Gastrocnemius medialis (tissue), 4 donors: ENCODE measurements around the gene TMEM51. TPM values are rescaled to one million over a fixed set of nuclear protein-coding genes. Genes with fewer than 3 reads are reported as not detected.

Source experiments
- ATAC-seq, 2 donors: fragments of 150-250 bp; one replicate each; pipeline ENCODE4 v1.9.1; 2016
- DNase-seq, 2 donors: peaks; one replicate each; pipeline ENCODE4 v3.0.0-alpha.2; 2019
- H3K27ac ChIP-seq, 4 donors: fragments of 200-600 bp; sonication (generic); 1 replicate in 1 of 4; 2 replicates in 3 of 4; pipeline ENCODE4 v1.5.1; 2016 to 2018; ENCODE audit warnings: mild to moderate bottlenecking in 2 of 4, moderate library complexity in 1 of 4
- H3K27me3 ChIP-seq, 3 donors: fragments of 200-600 bp; sonication (generic) in 2 of 3; 1 replicate in 1 of 3; 2 replicates in 2 of 3; pipeline versions ENCODE4 v1.5.1 to v1.6.0; 2016 to 2019; ENCODE audit warnings: mild to moderate bottlenecking in 1 of 3, moderate library complexity in 1 of 3
- H3K36me3 ChIP-seq, 2 donors: fragments of 200-600 bp; sonication (generic) in 1 of 2; one replicate each; pipeline ENCODE4 v1.5.1; 2017 to 2018
- H3K4me1 ChIP-seq, 2 donors: fragments of 200-600 bp; sonication (generic) in 1 of 2; one replicate each; pipeline ENCODE4 v1.5.1; 2016 to 2017; ENCODE audit warnings: mild to moderate bottlenecking in 2 of 2
- H3K4me3 ChIP-seq, 4 donors: fragments of 200-600 bp; sonication (generic) in 3 of 4; 1 replicate in 1 of 4; 2 replicates in 3 of 4; pipeline ENCODE4 v1.5.1; 2016 to 2019; ENCODE audit warnings: mild to moderate bottlenecking in 2 of 4
- H3K9me3 ChIP-seq, 3 donors: fragments of 200-600 bp; sonication (generic) in 2 of 3; 1 replicate in 1 of 3; 2 replicates in 2 of 3; pipeline ENCODE4 v1.5.1; 2016 to 2019
- POLR2A ChIP-seq, 2 donors: fragments of 450-650 bp; IDR thresholded peaks; one replicate each; pipeline ENCODE4 v1.6.1; 2017; ENCODE audit warnings: antibody characterized with exemption in 2 of 2, mild to moderate bottlenecking in 2 of 2, moderate library complexity in 2 of 2
- in situ Hi-C, 4 donors: fragments of 200-750 bp; cut with MboI; loops; one replicate each; pipeline versions ENCODE4 v1.15.0 to v1.8.0; 2017; ENCODE audit warnings: low sequenced_read_pairs in 4 of 4
- intact Hi-C: fragments of 100-400 bp; cut with DNase I; formaldehyde crosslinking; loops from one replicate; pipeline ENCODE4 v1.15.1; 2023; ENCODE audit warnings: low total_unique reads
- total RNA-seq, 4 donors: library from RNA; depleted of rRNA; stranded (reverse); fragments of >200 nt; gene quantifications; one replicate each; pipeline versions ENCODE4 v1.1.0 to v1.2.3, GENCODE V29; 2016
- TF ChIP-seq, protein P1 (sequence below), 5 experiments: fragments of 450-650 bp in 3 of 5; fragments of 200-600 bp in 2 of 5; sonication (generic) in 2 of 5; IDR thresholded peaks in 4 of 5; conservative IDR thresholded peaks in 1 of 5; 1 replicate in 4 of 5; 2 replicates in 1 of 5; pipeline ENCODE4 v1.5.1; 2016 to 2019; ENCODE audit warnings: antibody characterized with exemption in 5 of 5, mild to moderate bottlenecking in 3 of 5, moderate library complexity in 3 of 5

The TMEM51 gene
- total RNA-seq, 4 donors from 2014 or later, result 0.73 to 2.7 (median 1.8) TPM; not detected in 1

DNA sequence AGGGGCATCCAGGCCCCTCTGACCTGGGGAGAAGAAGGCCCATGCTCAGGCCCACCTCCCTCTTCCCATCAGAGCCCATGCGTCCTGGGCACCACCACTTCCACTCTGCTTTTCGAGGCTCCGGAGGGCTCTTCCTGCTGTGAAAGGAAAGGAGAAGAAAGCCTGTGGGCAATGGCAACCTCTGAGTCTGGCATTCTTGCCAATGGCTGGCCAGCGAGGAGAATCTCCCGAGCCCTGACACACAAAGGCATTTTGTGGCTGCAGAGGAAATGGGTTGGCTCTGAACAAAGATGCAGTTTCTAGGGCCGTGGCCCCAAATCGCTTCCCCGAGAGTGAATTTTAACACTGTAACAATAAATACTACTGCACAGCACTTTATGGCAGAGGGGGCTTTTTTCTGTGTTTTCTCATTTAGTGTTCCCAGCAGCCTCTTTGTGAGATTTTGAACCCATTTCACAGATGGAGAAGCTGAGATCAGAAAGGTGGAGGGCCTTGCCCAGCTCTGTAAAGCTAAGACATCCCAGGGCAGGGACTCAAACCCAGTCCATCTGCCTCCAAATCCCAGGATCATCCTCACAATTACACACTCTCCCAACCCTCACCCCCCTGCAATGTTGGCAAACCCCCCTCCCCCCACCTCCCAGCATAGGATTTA is 35.7 kb upstream of the TMEM51 start:
- intact Hi-C loops (no loop called here), in situ Hi-C loops (loop anchor here in 1 of 4 donors (25.0 kb wide), 1 partner anchor 320 kb away; the partner anchor contains the start of gene CTRC)
- H3K27ac ChIP-seq, result no peak overlapping the region
- TF ChIP-seq, protein P1, sequence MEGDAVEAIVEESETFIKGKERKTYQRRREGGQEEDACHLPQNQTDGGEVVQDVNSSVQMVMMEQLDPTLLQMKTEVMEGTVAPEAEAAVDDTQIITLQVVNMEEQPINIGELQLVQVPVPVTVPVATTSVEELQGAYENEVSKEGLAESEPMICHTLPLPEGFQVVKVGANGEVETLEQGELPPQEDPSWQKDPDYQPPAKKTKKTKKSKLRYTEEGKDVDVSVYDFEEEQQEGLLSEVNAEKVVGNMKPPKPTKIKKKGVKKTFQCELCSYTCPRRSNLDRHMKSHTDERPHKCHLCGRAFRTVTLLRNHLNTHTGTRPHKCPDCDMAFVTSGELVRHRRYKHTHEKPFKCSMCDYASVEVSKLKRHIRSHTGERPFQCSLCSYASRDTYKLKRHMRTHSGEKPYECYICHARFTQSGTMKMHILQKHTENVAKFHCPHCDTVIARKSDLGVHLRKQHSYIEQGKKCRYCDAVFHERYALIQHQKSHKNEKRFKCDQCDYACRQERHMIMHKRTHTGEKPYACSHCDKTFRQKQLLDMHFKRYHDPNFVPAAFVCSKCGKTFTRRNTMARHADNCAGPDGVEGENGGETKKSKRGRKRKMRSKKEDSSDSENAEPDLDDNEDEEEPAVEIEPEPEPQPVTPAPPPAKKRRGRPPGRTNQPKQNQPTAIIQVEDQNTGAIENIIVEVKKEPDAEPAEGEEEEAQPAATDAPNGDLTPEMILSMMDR (IDR thresholded peaks at IDR 0.05 in 4 of 5, conservative IDR thresholded peaks at IDR 0.05 in 1 of 5), result no peak
- no peak for TF ChIP-seq POLR2A (IDR thresholded peaks at IDR 0.05)
- DNase-seq (no peak), ATAC-seq (no peak)
- no peaks in the 10 kb centered on the region for H3K4me1 ChIP-seq
- no peaks in the 10 kb centered on the region for H3K36me3 ChIP-seq
- H3K27me3 ChIP-seq, result no peaks in the 10 kb centered on the region
- H3K9me3 ChIP-seq, result no peaks in the 10 kb centered on the region
- H3K4me3 ChIP-seq, result no peak overlapping the region

DNA sequence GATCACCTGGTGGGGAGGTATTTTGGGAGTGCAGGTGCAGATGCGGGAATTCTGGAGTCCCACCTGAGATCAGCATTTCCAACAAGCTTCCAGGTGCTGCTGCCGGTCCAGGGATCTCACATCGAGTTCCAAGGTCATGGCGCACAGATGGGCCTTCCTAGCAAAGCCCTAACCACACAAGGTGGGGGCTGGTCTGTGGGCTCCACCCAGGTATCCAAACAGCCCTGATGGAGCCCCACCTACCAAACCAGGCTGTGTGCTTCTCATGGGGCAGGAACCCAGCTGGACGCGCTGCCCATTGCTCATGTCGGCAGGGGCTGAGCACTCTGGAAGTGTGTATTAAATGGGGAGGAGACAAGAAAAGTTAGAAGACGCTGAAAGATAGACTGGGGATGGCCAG is 35.0 kb upstream of the TMEM51 start:
- H3K27me3 ChIP-seq, result no peaks in the 10 kb centered on the region

DNA sequence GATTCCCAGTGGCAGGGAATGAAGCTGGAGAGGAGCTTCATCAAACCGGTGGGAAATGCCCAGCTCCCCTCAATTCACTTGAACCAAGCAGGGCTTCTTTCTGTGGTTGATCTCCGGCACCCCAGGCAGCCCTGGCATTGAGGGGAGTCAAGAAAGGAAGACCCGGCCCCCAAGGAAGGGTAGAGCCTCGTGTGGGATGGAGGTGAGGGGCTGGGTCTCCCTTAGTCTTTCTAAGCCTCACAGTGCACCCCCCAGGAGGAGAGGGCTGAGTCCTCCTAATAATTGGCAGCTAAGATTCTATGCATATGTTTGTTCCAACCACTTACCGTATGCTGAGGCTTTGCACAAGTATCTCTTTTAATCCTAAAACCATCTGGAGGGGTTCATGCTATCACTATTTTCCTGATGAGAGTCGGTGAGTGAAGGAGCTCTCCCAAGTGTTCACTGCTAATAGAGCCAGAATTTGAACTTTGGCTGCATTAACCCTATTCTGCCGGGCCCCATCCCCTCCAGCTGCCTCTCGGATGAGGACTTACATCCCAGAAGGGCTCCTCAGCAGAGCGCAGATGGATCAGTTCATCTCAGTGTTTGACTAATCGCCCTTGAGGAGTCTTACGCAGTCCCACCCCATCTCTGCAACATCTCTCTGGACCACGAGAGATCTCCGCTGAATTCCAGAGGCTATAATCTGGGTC is 33.1 kb upstream of the TMEM51 start:
- TF ChIP-seq, protein P1 (IDR thresholded peaks at IDR 0.05 in 4 of 5, conservative IDR thresholded peaks at IDR 0.05 in 1 of 5), result no peak
- no peak for TF ChIP-seq POLR2A (IDR thresholded peaks at IDR 0.05)
- H3K27ac ChIP-seq, result no peak overlapping the region
- H3K4me1 ChIP-seq, result no peaks in the 10 kb centered on the region
- H3K27me3 ChIP-seq, result no peaks in the 10 kb centered on the region
- no peak overlapping the region for H3K4me3 ChIP-seq
- H3K36me3 ChIP-seq, result no peaks in the 10 kb centered on the region
- ATAC-seq (no peak), DNase-seq (no peak)
- no peaks in the 10 kb centered on the region for H3K9me3 ChIP-seq
- in situ Hi-C loops (loop anchor here in 2 of 4 donors (10.0 to 25.0 kb wide), 2 partner anchors 184 to 317 kb away; partner anchors contain the start of gene CTRC (in 1 of the 2)), intact Hi-C loops (loop anchor here (10.0 kb wide), 1 partner anchor 154 kb away; no protein-coding TSS in a partner anchor)

More for the DNA sequence above, 35.0 kb upstream of the TMEM51 start:
- H3K27ac ChIP-seq, result no peak overlapping the region
- DNase-seq, result no peak
- no peak for TF ChIP-seq POLR2A (IDR thresholded peaks at IDR 0.05)
- TF ChIP-seq, protein P1 (IDR thresholded peaks at IDR 0.05 in 4 of 5, conservative IDR thresholded peaks at IDR 0.05 in 1 of 5), result no peak
- ATAC-seq, result no peak
- intact Hi-C loops (no loop called here), in situ Hi-C loops (loop anchor here in 1 of 4 donors (25.0 kb wide), 1 partner anchor 319 kb away; the partner anchor contains the start of gene CTRC)
- no peaks in the 10 kb centered on the region for H3K9me3 ChIP-seq
- no peaks in the 10 kb centered on the region for H3K4me1 ChIP-seq
- H3K4me3 ChIP-seq, result no peak overlapping the region
- no peaks in the 10 kb centered on the region for H3K36me3 ChIP-seq

DNA sequence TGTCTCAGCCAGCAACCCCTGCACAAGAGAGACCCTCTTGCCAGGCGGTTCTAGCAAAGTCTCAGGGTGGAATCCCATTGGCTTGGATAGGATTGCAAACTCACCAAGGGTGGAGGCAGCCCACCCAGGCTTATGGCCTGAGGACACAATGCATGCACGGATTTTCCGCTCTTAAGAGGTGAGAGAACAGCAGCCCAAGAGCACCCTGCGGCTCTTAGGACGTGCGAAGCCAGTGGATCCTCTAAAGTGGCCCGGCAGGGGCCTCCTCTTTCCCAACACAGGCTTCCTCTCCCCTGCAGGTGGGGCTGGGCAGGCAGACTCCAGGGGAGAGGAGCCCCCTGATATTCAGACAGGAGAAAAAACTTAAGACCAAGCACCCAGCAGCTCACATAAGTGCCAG is 31.2 kb upstream of the TMEM51 start:
- in situ Hi-C loops (loop anchor here in 2 of 4 donors (10.0 to 25.0 kb wide), 2 partner anchors 182 to 315 kb away; partner anchors contain the start of gene CTRC (in 1 of the 2)), intact Hi-C loops (loop anchor here (10.0 kb wide), 1 partner anchor 152 kb away; no protein-coding TSS in a partner anchor)
- TF ChIP-seq POLR2A (IDR thresholded peaks at IDR 0.05), result no peak
- TF ChIP-seq, protein P1 (IDR thresholded peaks at IDR 0.05 in 4 of 5, conservative IDR thresholded peaks at IDR 0.05 in 1 of 5), result no peak
- Histone ChIP-seq H3K4me3 (no peak overlapping the region), H3K27ac (no peak overlapping the region), H3K27me3 (no peaks in the 10 kb centered on the region), H3K4me1 (no peaks in the 10 kb centered on the region), H3K36me3 (no peaks in the 10 kb centered on the region), H3K9me3 (no peaks in the 10 kb centered on the region)
- ATAC-seq, result no peak
- DNase-seq, result no peak
